B cell (primary cell): Measurements from ENCODE around the gene LRRK2.

ENCODE experiments used
- EZH2 ChIP-seq: IDR thresholded peaks from 2 replicates; pipeline ENCODE4 v1.6.1; 2012; ENCODE audit warnings: borderline replicate concordance, low read depth, mild to moderate bottlenecking, moderate library complexity, low read length; ENCODE audit not compliant: insufficient read depth, poor library complexity, severe bottlenecking
- TF ChIP-seq, protein P1 (sequence below): fragments of 200-600 bp; IDR thresholded peaks from one replicate; pipeline ENCODE4 v1.8.0; 2022; ENCODE audit warnings: antibody characterized with exemption, mild to moderate bottlenecking

DNA sequence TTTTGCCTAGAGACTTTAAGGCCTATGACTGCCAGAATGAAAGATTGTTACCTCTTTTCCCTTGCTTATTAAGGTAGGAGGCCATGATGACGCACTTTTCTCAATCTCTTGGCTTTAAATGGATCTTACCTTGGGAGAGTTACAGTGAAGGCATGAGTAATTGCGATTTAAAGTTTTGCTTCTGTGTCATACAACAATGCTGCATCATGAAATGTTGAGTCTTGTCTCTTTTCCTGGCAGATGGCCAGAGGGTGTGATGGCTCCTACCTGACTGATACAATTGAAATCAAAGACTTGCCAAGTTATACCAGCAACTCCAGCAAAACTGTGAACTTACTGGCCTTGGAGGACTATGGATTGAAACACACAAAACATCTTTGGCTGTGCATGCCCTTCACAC lies 17.2 kb upstream of the LRRK2 start:
- TF ChIP-seq, protein P1, sequence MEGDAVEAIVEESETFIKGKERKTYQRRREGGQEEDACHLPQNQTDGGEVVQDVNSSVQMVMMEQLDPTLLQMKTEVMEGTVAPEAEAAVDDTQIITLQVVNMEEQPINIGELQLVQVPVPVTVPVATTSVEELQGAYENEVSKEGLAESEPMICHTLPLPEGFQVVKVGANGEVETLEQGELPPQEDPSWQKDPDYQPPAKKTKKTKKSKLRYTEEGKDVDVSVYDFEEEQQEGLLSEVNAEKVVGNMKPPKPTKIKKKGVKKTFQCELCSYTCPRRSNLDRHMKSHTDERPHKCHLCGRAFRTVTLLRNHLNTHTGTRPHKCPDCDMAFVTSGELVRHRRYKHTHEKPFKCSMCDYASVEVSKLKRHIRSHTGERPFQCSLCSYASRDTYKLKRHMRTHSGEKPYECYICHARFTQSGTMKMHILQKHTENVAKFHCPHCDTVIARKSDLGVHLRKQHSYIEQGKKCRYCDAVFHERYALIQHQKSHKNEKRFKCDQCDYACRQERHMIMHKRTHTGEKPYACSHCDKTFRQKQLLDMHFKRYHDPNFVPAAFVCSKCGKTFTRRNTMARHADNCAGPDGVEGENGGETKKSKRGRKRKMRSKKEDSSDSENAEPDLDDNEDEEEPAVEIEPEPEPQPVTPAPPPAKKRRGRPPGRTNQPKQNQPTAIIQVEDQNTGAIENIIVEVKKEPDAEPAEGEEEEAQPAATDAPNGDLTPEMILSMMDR: no peak
- TF ChIP-seq EZH2: no peak
